ENCODE measurements around the gene ITGA1.
A peak's percentile ranks its signal among the peaks of the same experiment; 100 is the strongest.

ITGA1 gene

DNA sequence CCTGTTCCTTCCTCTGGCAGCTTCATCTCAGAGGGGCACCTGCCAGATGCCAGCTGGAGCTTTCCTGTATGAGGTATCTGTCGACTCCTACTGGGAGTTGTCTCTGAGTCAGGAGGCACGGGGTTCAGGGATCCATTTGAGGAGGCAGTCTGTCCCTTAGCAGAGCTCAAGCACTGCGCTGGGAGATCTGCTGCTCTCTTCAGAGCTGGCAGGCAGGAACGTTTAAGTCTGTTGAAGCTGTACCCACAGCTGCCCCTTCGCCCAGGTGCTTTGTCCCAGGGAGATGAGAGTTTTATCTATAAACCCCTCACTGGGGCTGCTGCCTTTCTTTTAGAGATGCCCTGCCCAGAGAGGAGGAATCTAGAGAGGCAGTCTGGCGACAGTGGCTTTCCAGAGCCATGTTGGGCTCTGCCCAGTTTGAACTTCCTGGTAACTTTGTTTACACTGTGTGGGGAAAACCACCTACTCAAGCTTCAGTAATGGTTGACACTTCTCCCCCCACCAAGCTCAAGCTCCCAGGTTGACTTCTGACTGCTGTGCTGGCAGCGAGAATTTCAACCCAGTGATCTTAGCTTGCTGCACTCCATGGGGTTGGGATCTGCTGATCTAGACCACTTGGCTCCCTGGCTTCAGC is 189.7 kb downstream of the ITGA1 start:
- Histone ChIP-seq H3K9me3 (peaks cover 0 to 6% (median 4%) of the 10 kb centered on the region in 3 donors), H3K36me3 (no peaks in the 10 kb centered on the region), H3K27ac (no peak overlapping the region), H3K4me1 (no peaks in the 10 kb centered on the region), H3K4me3 (no peak overlapping the region), H3K27me3 (no peaks in the 10 kb centered on the region)
- DNase-seq = no peak
- intact Hi-C loops (cut with DNase I; ENCODE audit: low total_unique reads) = no loop called here
- TF ChIP-seq, protein P1, sequence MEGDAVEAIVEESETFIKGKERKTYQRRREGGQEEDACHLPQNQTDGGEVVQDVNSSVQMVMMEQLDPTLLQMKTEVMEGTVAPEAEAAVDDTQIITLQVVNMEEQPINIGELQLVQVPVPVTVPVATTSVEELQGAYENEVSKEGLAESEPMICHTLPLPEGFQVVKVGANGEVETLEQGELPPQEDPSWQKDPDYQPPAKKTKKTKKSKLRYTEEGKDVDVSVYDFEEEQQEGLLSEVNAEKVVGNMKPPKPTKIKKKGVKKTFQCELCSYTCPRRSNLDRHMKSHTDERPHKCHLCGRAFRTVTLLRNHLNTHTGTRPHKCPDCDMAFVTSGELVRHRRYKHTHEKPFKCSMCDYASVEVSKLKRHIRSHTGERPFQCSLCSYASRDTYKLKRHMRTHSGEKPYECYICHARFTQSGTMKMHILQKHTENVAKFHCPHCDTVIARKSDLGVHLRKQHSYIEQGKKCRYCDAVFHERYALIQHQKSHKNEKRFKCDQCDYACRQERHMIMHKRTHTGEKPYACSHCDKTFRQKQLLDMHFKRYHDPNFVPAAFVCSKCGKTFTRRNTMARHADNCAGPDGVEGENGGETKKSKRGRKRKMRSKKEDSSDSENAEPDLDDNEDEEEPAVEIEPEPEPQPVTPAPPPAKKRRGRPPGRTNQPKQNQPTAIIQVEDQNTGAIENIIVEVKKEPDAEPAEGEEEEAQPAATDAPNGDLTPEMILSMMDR (IDR thresholded peaks at IDR 0.05) = no peak

DNA sequence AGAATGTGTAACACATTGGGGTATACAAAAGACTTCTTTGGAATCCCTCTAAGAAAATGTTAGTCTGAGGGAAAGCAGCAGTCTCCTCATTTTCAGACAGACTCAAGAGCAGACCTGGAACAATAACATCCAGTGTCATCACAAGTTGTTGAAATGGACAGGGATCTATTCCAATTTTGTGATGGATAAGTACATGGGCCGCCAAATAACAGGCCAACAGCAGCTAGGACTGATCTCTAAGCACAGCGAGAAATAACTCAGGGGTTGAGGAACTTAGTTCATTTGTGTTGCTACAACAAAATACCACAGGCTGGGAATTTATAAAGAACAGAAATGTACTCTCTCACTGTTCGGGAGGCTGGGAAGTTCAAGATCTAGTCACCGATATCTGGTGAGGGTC is 193.8 kb downstream of the ITGA1 start:
- intact Hi-C loops (cut with DNase I; ENCODE audit: low total_unique reads) = no loop called here
- Histone ChIP-seq H3K9me3 (peaks cover 0 to 1% (median 1%) of the 10 kb centered on the region in 3 donors), H3K36me3 (no peaks in the 10 kb centered on the region), H3K27me3 (no peaks in the 10 kb centered on the region), H3K27ac (no peak overlapping the region), H3K4me1 (no peaks in the 10 kb centered on the region), H3K4me3 (no peak overlapping the region)
- DNase-seq = no peak
- TF ChIP-seq, protein P1 (IDR thresholded peaks at IDR 0.05) = no peak

DNA sequence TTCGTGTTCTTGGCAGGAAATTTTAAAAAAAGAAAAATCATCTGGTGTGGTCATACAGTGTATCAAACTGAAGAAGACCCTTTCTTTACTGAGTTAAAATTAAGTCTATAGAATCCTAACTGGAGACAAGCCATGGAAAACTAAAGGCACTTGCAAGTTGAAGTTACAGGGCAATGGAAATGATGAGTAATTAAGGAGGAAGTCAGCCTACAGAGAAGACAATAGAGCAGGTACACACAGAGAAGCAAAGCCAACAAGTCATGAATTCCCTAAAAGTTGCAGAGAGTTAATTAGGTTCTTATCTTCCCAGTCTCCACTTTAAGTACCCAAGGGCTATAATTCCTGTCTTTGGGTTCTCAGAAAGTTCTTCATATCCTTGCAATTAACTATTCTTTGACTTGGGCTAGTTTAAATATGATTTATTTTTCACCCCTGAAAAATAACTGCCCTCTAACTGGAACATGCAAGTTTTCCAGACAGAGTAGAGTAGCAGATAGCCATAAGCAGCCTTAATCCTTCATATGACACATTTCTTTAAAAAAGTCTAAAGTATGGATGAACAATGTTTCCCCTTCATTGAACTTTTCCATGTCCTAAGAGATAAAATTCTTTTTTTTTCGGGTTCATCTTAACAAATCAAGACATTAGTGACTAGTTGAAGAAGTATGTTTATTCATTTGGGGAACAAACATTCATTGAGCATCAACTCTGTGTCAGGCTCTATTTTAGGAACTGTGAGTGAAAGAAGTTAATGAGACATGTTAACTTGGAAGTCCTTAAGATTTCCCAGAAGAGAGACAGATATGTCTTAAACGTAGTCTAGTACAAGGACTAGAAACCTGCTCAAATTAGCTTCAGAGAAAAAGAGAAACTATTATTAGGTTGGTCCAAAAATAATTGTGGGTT is 196.3 kb downstream of the ITGA1 start:
- Histone ChIP-seq H3K9me3 (no peaks in the 10 kb centered on the region), H3K4me3 (no peak overlapping the region), H3K27ac (no peak overlapping the region), H3K27me3 (no peaks in the 10 kb centered on the region), H3K4me1 (peaks cover 0 to 10% (median 1%) of the 10 kb centered on the region in 4 donors), H3K36me3 (no peaks in the 10 kb centered on the region)
- TF ChIP-seq, protein P1 (IDR thresholded peaks at IDR 0.05) = no peak
- intact Hi-C loops (cut with DNase I; ENCODE audit: low total_unique reads) = no loop called here
- no peak for DNase-seq

DNA sequence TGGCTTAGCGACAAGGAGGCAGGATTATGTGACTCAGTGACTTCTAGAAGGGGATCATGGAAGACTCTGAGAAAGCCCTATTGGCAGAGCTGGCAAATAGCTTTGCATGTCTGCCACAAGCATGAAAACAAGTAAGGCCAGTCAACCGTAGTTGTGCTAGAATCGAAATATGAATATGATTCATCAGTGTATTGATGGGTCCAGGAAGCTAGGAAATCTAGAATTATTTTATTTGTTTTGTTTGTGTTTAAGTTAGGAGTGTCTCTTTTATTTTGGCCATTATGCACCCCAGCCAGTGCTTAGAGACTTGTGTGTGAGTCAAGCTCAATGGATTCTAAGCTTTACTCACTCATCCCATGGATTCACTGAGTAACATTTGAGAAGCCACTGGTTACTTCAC is 197.6 kb downstream of the ITGA1 start:
- intact Hi-C loops (cut with DNase I; ENCODE audit: low total_unique reads) = no loop called here
- H3K4me1 ChIP-seq = peaks cover 0 to 17% (median 7%) of the 10 kb centered on the region in 4 donors
- H3K36me3 ChIP-seq = no peaks in the 10 kb centered on the region
- H3K9me3 ChIP-seq = no peaks in the 10 kb centered on the region
- H3K4me3 ChIP-seq = no peak overlapping the region
- no peak overlapping the region for H3K27ac ChIP-seq
- no peaks in the 10 kb centered on the region for H3K27me3 ChIP-seq
- DNase-seq = no peak
- TF ChIP-seq, protein P1 (IDR thresholded peaks at IDR 0.05) = no peak

DNA sequence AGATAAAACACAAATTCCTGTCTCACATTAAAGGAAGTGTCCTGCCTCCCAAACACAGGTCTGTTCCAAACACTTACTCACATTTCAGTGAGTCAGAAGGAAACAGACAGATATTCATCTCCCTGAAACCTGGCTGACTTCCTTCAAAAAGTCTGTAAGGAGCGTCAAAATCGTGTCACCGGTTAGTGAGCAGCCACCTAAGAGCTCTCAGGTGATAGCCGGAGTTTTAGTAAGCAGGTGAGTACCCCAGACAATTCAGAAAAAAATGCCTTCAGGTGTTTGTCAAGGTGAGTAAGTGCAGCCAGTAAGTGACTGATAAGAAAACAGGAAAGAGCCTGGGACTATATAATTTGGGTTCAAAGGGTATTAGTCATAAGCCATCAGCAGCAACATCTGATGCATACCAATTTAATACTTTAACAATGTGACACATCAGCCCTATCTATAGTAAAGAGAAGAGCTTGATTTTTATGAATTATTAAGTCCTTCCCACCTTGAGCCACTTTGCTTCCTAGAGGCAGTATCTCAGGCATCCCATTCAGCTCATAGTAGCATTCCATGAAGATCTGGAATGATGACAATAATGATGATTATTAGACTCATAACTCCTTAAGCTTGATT is 200.1 kb downstream of the ITGA1 start:
- peak overlapping the region in 1 of 2 donors; percentile 69 for H3K27ac ChIP-seq
- peaks cover 0 to 19% (median 7%) of the 10 kb centered on the region in 4 donors for H3K4me1 ChIP-seq
- H3K4me3 ChIP-seq = no peak overlapping the region
- intact Hi-C loops (cut with DNase I; ENCODE audit: low total_unique reads) = no loop called here
- no peak for DNase-seq
- no peaks in the 10 kb centered on the region for H3K9me3 ChIP-seq
- H3K27me3 ChIP-seq = no peaks in the 10 kb centered on the region
- H3K36me3 ChIP-seq = no peaks in the 10 kb centered on the region
- TF ChIP-seq, protein P1 (IDR thresholded peaks at IDR 0.05) = no peak
